K562 (cell line): Measurements from ENCODE around the gene DAPK2. TPM values are rescaled to one million over a fixed set of nuclear protein-coding genes. Genes with fewer than 3 reads are reported as not detected.

Source experiments
- ATAC-seq: fragments of 200-7000 bp; cut with Tn5 transposase; 3 replicates; pipeline ENCODE4 v1.9.1; 2020; ENCODE audit warnings: moderate library complexity
- BruUV-seq: library from RNA; stranded (reverse); fragments of 400-500 nt; replicated peaks from 2 replicates; lab custom pipeline; 2021; lab: Mats Ljungman, UMichigan
- CTCF ChIA-PET: fragments of 300-600 bp; formaldehyde crosslinking; extraction: SDS; loops from one replicate; lab custom pipeline; 2021; ENCODE audit warnings: low intra/inter-chr PET ratio; lab: Yijun Ruan, JAX
- POLR2A ChIA-PET: fragments of 300-600, 350-650 bp; sonication (Branson Sonifier 250); formaldehyde crosslinking; extraction: SDS; loops from one replicate; lab custom pipeline; 2021; ENCODE audit warnings: antibody characterized with exemption, inconsistent platforms; lab: Yijun Ruan, JAX
- DNase-seq, 4 experiments: peaks; one replicate each; pipeline versions ENCODE4 v3.0.0 to v3.0.0-alpha.2; 2011 to 2018; ENCODE audit warnings: low spot score in 3 of 4, mixed read lengths in 3 of 4; ENCODE audit errors: extremely low read depth in 1 of 4
- FAIRE-seq: peaks from 2 replicates; lab custom pipeline; 2011; peaks lifted over from hg19 to GRCh38; lab: Jason Lieb, UNC
- H2AFZ ChIP-seq: 2 replicates; pipeline ENCODE4 v1.6.0; 2011; ENCODE audit warnings: low read depth, low read length, control low read depth, inconsistent platforms
- H3K27ac ChIP-seq: fragments of 200-600 bp; 3 replicates; pipeline ENCODE4 v1.8.0; 2011; ENCODE audit warnings: low read depth, mild to moderate bottlenecking, control low read depth, inconsistent platforms, low read length, moderate library complexity, mixed read lengths; ENCODE audit errors: extremely low read depth
- H3K27me3 ChIP-seq, 2 experiments: fragments of 300-600 bp in 1 of 2; 2 replicates in 1 of 2; 3 replicates in 1 of 2; pipeline versions ENCODE4 v1.6.0 to v1.8.0; 2011; ENCODE audit warnings: inconsistent platforms in 2 of 2, low read length in 2 of 2, mild to moderate bottlenecking in 1 of 2, mixed read lengths in 1 of 2, moderate library complexity in 1 of 2; ENCODE audit not compliant: control insufficient read depth in 2 of 2, insufficient read depth in 2 of 2
- H3K36me3 ChIP-seq: fragments of 300-600 bp; 3 replicates; pipeline ENCODE4 v1.8.0; 2011; ENCODE audit warnings: mild to moderate bottlenecking, low read length, inconsistent platforms; ENCODE audit not compliant: control insufficient read depth, insufficient read depth
- H3K4me1 ChIP-seq, 2 experiments: fragments of 200-600 bp in 1 of 2; replicated peaks in 1 of 2; 2 replicates in 1 of 2; 3 replicates in 1 of 2; pipeline versions ENCODE4 v1.5.1 to v1.8.0; 2011; ENCODE audit warnings: inconsistent platforms in 2 of 2, low read length in 2 of 2, mild to moderate bottlenecking in 1 of 2, mixed read lengths in 1 of 2, moderate library complexity in 1 of 2; ENCODE audit not compliant: control insufficient read depth in 2 of 2, insufficient read depth in 2 of 2
- H3K4me2 ChIP-seq: 2 replicates; pipeline ENCODE4 v1.6.1; 2011; ENCODE audit warnings: low read length, control low read depth, inconsistent platforms, mixed read lengths; ENCODE audit not compliant: insufficient read depth
- H3K4me3 ChIP-seq: fragments of 200-600 bp; sonication (generic), shearing (Covaris generic); 2 replicates; pipeline ENCODE4 v1.5.1; 2016; ENCODE audit warnings: control low read depth, inconsistent platforms
- H3K79me2 ChIP-seq: fragments of 200-600 bp; 3 replicates; pipeline ENCODE4 v1.8.0; 2011; ENCODE audit warnings: low read length, inconsistent platforms; ENCODE audit not compliant: control insufficient read depth, insufficient read depth
- H3K9ac ChIP-seq, 2 experiments: 2 replicates each; pipeline versions ENCODE4 v1.6.0 to v1.6.1; 2011; ENCODE audit warnings: low read depth in 2 of 2, low read length in 2 of 2, control low read depth in 1 of 2, inconsistent platforms in 1 of 2, mild to moderate bottlenecking in 1 of 2, mixed read lengths in 1 of 2; ENCODE audit not compliant: insufficient read depth in 1 of 2
- H3K9me1 ChIP-seq: one replicate; pipeline ENCODE4 v1.6.0; 2011; ENCODE audit warnings: inconsistent platforms, mild to moderate bottlenecking, low read length, moderate library complexity; ENCODE audit not compliant: control insufficient read depth, insufficient read depth
- H3K9me3 ChIP-seq: replicated peaks from 2 replicates; pipeline ENCODE4 v1.5.1; 2011; ENCODE audit warnings: low read depth, low read length, inconsistent platforms; ENCODE audit not compliant: control insufficient read depth, insufficient read depth
- H4K20me1 ChIP-seq: replicated peaks from 2 replicates; pipeline ENCODE4 v1.6.1; 2011; ENCODE audit warnings: low read length, inconsistent platforms, mixed read lengths; ENCODE audit not compliant: control insufficient read depth, insufficient read depth
- CXXC5 ChIP-seq: fragments of 250-450 bp; sonication (Bioruptor Pico); IDR thresholded peaks from 2 replicates; pipeline ENCODE4 v1.8.0; 2022; ENCODE audit warnings: inconsistent platforms, mild to moderate bottlenecking, moderate library complexity
- DACH1 ChIP-seq: fragments of 450-650 bp; IDR thresholded peaks from 2 replicates; pipeline ENCODE4 v1.6.1; 2018; ENCODE audit not compliant: partially characterized antibody
- ETV1 ChIP-seq: fragments of 450-650 bp; conservative IDR thresholded peaks from 2 replicates; pipeline ENCODE4 v1.6.1; 2016; ENCODE audit warnings: missing genetic modification characterization, control low read depth, low read depth, missing compliant biosample characterization
- HDAC8 ChIP-seq: fragments of 450-650 bp; IDR thresholded peaks from 2 replicates; pipeline ENCODE4 v1.6.1; 2016; ENCODE audit warnings: mild to moderate bottlenecking, missing genetic modification characterization, moderate library complexity, missing compliant biosample characterization
- MITF ChIP-seq: IDR thresholded peaks from 2 replicates; pipeline ENCODE4 v1.6.1; 2014; ENCODE audit warnings: antibody characterized with exemption
- NFE2L1 ChIP-seq: fragments of 450-650 bp; IDR thresholded peaks from 2 replicates; pipeline ENCODE4 v1.6.1; 2016; ENCODE audit warnings: missing genetic modification characterization, low read depth, mild to moderate bottlenecking, missing compliant biosample characterization, moderate library complexity, borderline replicate concordance
- POLR2A ChIP-seq: fragments of 450-650 bp; conservative IDR thresholded peaks from 2 replicates; pipeline ENCODE4 v1.6.1; 2016
- RAD51 ChIP-seq: fragments of 450-650 bp; IDR thresholded peaks from 2 replicates; pipeline ENCODE4 v1.7.1; 2016; ENCODE audit warnings: low read depth, mild to moderate bottlenecking, borderline replicate concordance
- TCF3 ChIP-seq: sonication (generic); formaldehyde crosslinking; IDR thresholded peaks from 2 replicates; pipeline ENCODE4 v1.4.0; 2020; ENCODE audit warnings: mild to moderate bottlenecking, missing genetic modification reagents
- ZNF253 ChIP-seq: fragments of 250-450 bp; sonication (Bioruptor Pico); conservative IDR thresholded peaks from 2 replicates; pipeline ENCODE4 v1.6.1; 2021; ENCODE audit warnings: mild to moderate bottlenecking
- WGBS: fragments of 100-300 bp; shearing (Covaris generic); methylation state at CpG from one replicate; pipeline ENCODE4 v1.1.6; 2016; ENCODE audit warnings: low coverage, mixed read lengths; ENCODE audit not compliant: insufficient coverage; ENCODE audit errors: missing lambda C conversion rate; 5-methylcytosine and 5-hydroxymethylcytosine counted together
- in situ Hi-C: fragments of 300-500 bp; cut with MboI; formaldehyde crosslinking; loops from 4 replicates; pipeline ENCODE4 v1.15.0; 2018; ENCODE audit warnings: inconsistent platforms, mixed read lengths
- intact Hi-C: fragments of 100-400 bp; cut with micrococcal nuclease; formaldehyde crosslinking; loops from 2 replicates; pipeline ENCODE4 v1.14.2; 2022
- polyA plus RNA-seq, 8 experiments: library from polyadenylated mRNA; depleted of rRNA in 4 of 8; stranded (reverse) in 5 of 8; unstranded in 3 of 8; fragments of >200 nt; fragmentation: Nextera tagmentation in 2 of 8; fragmentation: Illumina TruSeq in 1 of 8; extraction: Ambion mirVana in 2 of 8; extraction: Trizol in 1 of 8; gene quantifications; 2 replicates each; pipeline versions ENCODE4 v1.2.1 to v1.2.3, GENCODE V29; 2011 to 2014; ENCODE audit warnings: inconsistent platforms in 1 of 8, missing spikeins in 1 of 8
- total RNA-seq, 7 experiments: library from RNA; depleted of rRNA in 6 of 7; stranded (reverse); fragments of >200 nt in 6 of 7; fragmentation: Illumina TruSeq in 2 of 7; extraction: Trizol in 2 of 7; gene quantifications; 2 replicates each; pipeline versions ENCODE4 v1.2.1 to v1.2.3, GENCODE V29; 2011 to 2021; ENCODE audit warnings: low replicate concordance in 1 of 7
- TF ChIP-seq, protein P1 (sequence below): fragments of 450-650 bp; IDR thresholded peaks from 2 replicates; pipeline ENCODE4 v1.6.1; 2016; ENCODE audit warnings: antibody characterized with exemption
- TF ChIP-seq, protein P2 (sequence below): fragments of 450-650 bp; formaldehyde crosslinking; IDR thresholded peaks from 2 replicates; pipeline ENCODE4 v1.4.0; 2020; ENCODE audit warnings: mild to moderate bottlenecking, mixed read lengths
- TF ChIP-seq, protein P3 (sequence below), 2 experiments: IDR thresholded peaks in 1 of 2; conservative IDR thresholded peaks in 1 of 2; 2 replicates each; pipeline ENCODE4 v1.6.1; 2016; ENCODE audit warnings: low read depth in 2 of 2, mild to moderate bottlenecking in 1 of 2, missing compliant biosample characterization in 1 of 2, missing genetic modification characterization in 1 of 2, moderate library complexity in 1 of 2

Gene DAPK2
- total and polyA plus RNA-seq, 9 of the 15 experiments (the other 6 are each of a cell fraction or from before 2014, with no cell fraction given): 0.14 to 5.2 (median 2.2) TPM

- Histone ChIP-seq H3K4me3 (no peak overlapping the region), H3K27ac (peak overlapping the region; percentile 72), H3K9ac (peak overlapping the region; percentile 61 to 65; a peak in 3 of 4 replicates), H3K4me1 (peaks cover 20 to 41% of the 10 kb centered on the region in 2 experiments; a peak in 4 of 5 replicates), H3K36me3 (no peaks in the 10 kb centered on the region), H3K27me3 (no peaks in the 10 kb centered on the region), H3K9me1 (peaks cover 6% of the 10 kb centered on the region), H2AFZ (peak overlapping the region; percentile 95), H3K9me3 (no peaks in the 10 kb centered on the region), H4K20me1 (no peaks in the 10 kb centered on the region), H3K79me2 (no peaks in the 10 kb centered on the region), H3K4me2 (peak overlapping the region; percentile 61)
- DNase-seq: peak; percentile 70 to 90 (median 79)
- in situ Hi-C loops (no loop called here), intact Hi-C loops (no loop called here)
- no TSS peak for BruUV-seq
- CTCF ChIA-PET: no interaction called here
- WGBS: 12% methylated on average over 9 of the region's 9 CpGs
- FAIRE-seq: peak; percentile 95
- ATAC-seq: peak; percentile 90
- POLR2A ChIA-PET: interaction anchor here (0.7 to 1.8 kb wide), 7 partner anchors 9 to 26 kb away, joined by 3 to 8 read pairs (median 3); no protein-coding TSS in a partner anchor
- 0 out of 2 replicates have a peak, but pooled peaks have one; percentile 11 for TF ChIP-seq ETV1 (tag)
- no peak for TF ChIP-seq HDAC8
- TF ChIP-seq, protein P1, sequence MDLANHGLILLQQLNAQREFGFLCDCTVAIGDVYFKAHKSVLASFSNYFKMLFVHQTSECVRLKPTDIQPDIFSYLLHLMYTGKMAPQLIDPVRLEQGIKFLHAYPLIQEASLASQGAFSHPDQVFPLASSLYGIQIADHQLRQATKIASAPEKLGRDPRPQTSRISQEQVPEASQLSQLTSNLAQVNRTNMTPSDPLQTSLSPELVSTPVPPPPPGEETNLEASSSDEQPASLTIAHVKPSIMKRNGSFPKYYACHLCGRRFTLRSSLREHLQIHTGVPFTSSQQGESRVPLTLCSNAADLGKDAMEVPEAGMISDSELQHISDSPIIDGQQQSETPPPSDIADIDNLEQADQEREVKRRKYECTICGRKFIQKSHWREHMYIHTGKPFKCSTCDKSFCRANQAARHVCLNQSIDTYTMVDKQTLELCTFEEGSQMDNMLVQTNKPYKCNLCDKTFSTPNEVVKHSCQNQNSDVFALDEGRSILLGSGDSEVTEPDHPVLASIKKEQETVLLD: peak; percentile 54; the same call in 1 of the 2 replicates
- TF ChIP-seq CXXC5 (CRISPR knock-in tag): peak; percentile 73; the same call in 1 of the 2 replicates
- TF ChIP-seq POLR2A: peak; percentile 40; the same call in 1 of the 2 replicates
- TF ChIP-seq TCF3 (CRISPR knock-in tag): peak; percentile 92
- TF ChIP-seq DACH1: peak; percentile 68
- TF ChIP-seq ZNF253: no peak
- TF ChIP-seq NFE2L1 (tag): no peak
- TF ChIP-seq, protein P2, sequence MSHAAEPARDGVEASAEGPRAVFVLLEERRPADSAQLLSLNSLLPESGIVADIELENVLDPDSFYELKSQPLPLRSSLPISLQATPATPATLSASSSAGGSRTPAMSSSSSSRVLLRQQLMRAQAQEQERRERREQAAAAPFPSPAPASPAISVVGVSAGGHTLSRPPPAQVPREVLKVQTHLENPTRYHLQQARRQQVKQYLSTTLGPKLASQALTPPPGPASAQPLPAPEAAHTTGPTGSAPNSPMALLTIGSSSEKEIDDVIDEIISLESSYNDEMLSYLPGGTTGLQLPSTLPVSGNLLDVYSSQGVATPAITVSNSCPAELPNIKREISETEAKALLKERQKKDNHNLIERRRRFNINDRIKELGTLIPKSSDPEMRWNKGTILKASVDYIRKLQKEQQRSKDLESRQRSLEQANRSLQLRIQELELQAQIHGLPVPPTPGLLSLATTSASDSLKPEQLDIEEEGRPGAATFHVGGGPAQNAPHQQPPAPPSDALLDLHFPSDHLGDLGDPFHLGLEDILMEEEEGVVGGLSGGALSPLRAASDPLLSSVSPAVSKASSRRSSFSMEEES (CRISPR knock-in tag): no peak
- TF ChIP-seq, protein P3, sequence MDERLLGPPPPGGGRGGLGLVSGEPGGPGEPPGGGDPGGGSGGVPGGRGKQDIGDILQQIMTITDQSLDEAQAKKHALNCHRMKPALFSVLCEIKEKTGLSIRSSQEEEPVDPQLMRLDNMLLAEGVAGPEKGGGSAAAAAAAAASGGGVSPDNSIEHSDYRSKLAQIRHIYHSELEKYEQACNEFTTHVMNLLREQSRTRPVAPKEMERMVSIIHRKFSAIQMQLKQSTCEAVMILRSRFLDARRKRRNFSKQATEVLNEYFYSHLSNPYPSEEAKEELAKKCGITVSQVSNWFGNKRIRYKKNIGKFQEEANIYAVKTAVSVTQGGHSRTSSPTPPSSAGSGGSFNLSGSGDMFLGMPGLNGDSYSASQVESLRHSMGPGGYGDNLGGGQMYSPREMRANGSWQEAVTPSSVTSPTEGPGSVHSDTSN (CRISPR knock-in tag; IDR thresholded peaks at IDR 0.05; ENCODE audit: low read depth): no peak
- TF ChIP-seq, protein P3 (tag; conservative IDR thresholded peaks at IDR 0.05; ENCODE audit: low read depth): no peak
- peak; percentile 40; the same call in 1 of the 2 replicates for TF ChIP-seq RAD51
- peak; percentile 77; the same call in 1 of the 2 replicates for TF ChIP-seq MITF
Observed at GRCh38 chr15:63918901-63919348, 127.4 kb downstream of the DAPK2 start.
